ENCODE measurements around the gene ADO. TPM values are rescaled to one million over a fixed set of nuclear protein-coding genes. Genes with fewer than 3 reads are reported as not detected.

Gene ADO
- total and polyA plus RNA-seq, 2 of the 13 experiments (the other 11 are each of a cell fraction or from before 2014, with no cell fraction given): 8.9 to 15.9 TPM

DNA sequence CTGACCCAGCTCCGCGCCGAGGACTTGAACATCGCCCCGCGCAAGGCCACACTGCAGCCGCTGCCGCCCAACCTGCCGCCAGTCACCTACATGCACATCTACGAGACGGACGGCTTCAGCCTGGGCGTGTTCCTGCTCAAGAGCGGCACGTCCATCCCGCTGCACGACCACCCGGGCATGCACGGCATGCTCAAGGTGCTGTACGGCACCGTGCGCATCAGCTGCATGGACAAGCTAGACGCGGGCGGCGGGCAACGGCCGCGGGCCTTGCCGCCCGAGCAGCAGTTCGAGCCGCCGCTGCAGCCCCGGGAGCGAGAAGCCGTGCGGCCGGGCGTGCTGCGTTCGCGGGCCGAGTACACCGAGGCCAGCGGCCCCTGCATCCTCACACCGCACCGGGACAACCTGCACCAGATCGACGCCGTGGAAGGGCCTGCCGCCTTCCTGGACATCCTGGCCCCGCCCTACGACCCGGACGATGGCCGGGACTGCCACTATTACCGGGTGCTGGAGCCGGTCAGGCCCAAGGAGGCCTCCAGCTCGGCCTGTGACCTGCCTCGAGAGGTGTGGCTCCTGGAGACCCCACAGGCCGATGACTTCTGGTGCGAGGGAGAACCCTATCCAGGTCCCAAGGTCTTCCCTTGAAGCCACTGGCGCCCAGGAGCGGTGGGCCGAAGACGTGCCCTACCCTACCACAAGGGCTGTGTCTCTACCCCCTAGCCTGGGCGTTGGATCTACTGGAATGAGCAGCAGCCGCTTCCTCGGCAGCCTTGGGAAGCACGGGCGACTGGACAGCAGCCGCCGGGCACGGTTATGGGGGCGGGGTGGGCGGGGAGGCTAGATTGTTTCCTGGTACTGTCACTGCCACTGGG lies 945 bp downstream of the ADO start (continued):
- TF ChIP-seq ARHGAP35 (CRISPR knock-in tag; IDR thresholded peaks at IDR 0.05; ENCODE audit: borderline replicate concordance) (peak; percentile 44; the same call in 1 of the 2 replicates), RFXAP (CRISPR knock-in tag; IDR thresholded peaks at IDR 0.05; ENCODE audit: borderline replicate concordance) (0 out of 2 replicates have a peak, but pooled peaks have one; percentile 54), EHMT2 (IDR thresholded peaks at IDR 0.05; ENCODE audit: borderline replicate concordance, low read depth, low read length) (no peak), ZNF564 (CRISPR knock-in tag; IDR thresholded peaks at IDR 0.05) (peak; percentile 17; the same call in 1 of the 2 replicates), POLR2AphosphoS2 (IDR thresholded peaks at IDR 0.05; ENCODE audit: low read depth, low read length) (no peak), ZNF883 (CRISPR knock-in tag; IDR thresholded peaks at IDR 0.05; ENCODE audit: not compliant biosample characterization) (peak; percentile 65), ZNF234 (CRISPR knock-in tag; conservative IDR thresholded peaks at IDR 0.05) (0 out of 2 replicates have a peak, but pooled peaks have one; percentile 10), UBTF (CRISPR knock-in tag; IDR thresholded peaks at IDR 0.05) (peak; percentile 79), IRF1 (CRISPR knock-in tag; IDR thresholded peaks at IDR 0.05; ENCODE audit: low read depth) (0 out of 2 replicates have a peak, but pooled peaks have one; percentile 30), CTCF (CRISPR knock-in tag; IDR thresholded peaks at IDR 0.05) (peak; percentile 8; the same call in 1 of the 2 replicates), IKZF5 (CRISPR knock-in tag; IDR thresholded peaks at IDR 0.05) (peak; percentile 13; the same call in 1 of the 2 replicates)
- TF ChIP-seq, protein P1, sequence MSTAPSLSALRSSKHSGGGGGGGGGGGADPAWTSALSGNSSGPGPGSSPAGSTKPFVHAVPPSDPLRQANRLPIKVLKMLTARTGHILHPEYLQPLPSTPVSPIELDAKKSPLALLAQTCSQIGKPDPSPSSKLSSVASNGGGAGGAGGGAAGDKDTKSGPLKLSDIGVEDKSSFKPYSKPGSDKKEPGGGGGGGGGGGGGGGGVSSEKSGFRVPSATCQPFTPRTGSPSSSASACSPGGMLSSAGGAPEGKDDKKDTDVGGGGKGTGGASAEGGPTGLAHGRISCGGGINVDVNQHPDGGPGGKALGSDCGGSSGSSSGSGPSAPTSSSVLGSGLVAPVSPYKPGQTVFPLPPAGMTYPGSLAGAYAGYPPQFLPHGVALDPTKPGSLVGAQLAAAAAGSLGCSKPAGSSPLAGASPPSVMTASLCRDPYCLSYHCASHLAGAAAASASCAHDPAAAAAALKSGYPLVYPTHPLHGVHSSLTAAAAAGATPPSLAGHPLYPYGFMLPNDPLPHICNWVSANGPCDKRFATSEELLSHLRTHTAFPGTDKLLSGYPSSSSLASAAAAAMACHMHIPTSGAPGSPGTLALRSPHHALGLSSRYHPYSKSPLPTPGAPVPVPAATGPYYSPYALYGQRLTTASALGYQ (CRISPR knock-in tag; IDR thresholded peaks at IDR 0.05): 0 out of 2 replicates have a peak, but pooled peaks have one; percentile 31
- TF ChIP-seq, protein P2, sequence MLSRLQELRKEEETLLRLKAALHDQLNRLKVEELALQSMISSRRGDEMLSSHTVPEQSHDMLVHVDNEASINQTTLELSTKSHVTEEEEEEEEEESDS (CRISPR knock-in tag; IDR thresholded peaks at IDR 0.05; ENCODE audit: borderline replicate concordance): no peak
- TF ChIP-seq, protein P3, sequence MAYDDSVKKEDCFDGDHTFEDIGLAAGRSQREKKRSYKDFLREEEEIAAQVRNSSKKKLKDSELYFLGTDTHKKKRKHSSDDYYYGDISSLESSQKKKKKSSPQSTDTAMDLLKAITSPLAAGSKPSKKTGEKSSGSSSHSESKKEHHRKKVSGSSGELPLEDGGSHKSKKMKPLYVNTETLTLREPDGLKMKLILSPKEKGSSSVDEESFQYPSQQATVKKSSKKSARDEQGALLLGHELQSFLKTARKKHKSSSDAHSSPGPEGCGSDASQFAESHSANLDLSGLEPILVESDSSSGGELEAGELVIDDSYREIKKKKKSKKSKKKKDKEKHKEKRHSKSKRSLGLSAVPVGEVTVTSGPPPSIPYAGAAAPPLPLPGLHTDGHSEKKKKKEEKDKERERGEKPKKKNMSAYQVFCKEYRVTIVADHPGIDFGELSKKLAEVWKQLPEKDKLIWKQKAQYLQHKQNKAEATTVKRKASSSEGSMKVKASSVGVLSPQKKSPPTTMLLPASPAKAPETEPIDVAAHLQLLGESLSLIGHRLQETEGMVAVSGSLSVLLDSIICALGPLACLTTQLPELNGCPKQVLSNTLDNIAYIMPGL (CRISPR knock-in tag; IDR thresholded peaks at IDR 0.05; ENCODE audit: borderline replicate concordance in 1 of 2, low read depth in 1 of 2): peak in 1 of 2 experiments; percentile 49; a peak in 1 of 4 replicates
